K562 treated with DMSO at 1 percent for 48 hours (cell line): ENCODE data around the gene SAP30L. TPM values are rescaled to one million over a fixed set of nuclear protein-coding genes. Genes with fewer than 3 reads are reported as not detected.

ENCODE experiments used
- total RNA-seq: library from RNA; unstranded; fragments of 300-600 nt; gene quantifications from 2 replicates; pipeline ENCODE4 v1.2.3, GENCODE V29; 2022; ENCODE audit warnings: low replicate concordance; ENCODE audit errors: extremely low read depth

SAP30L gene
- total RNA-seq: not detected in 2 replicates

GRCh38 chr5:154445422-154446194 lies at the start of gene SAP30L:
TSS of gene SAP30L (plus strand) at chr5:154445997. CDS start at chr5:154446605, 608 bp downstream.

DNA sequence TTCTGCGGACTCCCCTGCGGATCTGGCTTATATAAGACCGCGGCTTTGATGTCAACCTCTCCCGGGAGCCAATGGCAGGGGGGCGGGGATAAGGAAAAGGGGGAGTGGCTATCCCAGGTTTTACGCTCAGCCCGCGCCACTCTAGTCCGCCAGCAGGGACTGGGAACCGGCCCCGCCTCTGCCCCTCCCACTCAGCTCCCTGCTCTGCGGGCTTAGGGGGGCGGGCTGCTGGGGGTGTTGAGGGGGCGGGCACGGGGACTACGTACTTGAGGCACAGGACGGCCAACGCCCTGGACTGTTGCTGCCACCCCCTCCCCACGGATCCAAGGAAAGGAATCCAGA lies 32.4 kb downstream of the SAP30L start, which contains the start of gene HAND1:
Gene HAND1 (minus strand): TSS at position 4 of the 342 bp plus-strand sequence. CDS start 219 bp downstream, outside the sequence.

Other genes starting within 250 kb of the SAP30L start
- gene HAND1, start 32.2 kb downstream of the SAP30L start, total RNA-seq: not detected in 2 replicates